ENCODE data around the gene OMP.

Gene OMP

DNA sequence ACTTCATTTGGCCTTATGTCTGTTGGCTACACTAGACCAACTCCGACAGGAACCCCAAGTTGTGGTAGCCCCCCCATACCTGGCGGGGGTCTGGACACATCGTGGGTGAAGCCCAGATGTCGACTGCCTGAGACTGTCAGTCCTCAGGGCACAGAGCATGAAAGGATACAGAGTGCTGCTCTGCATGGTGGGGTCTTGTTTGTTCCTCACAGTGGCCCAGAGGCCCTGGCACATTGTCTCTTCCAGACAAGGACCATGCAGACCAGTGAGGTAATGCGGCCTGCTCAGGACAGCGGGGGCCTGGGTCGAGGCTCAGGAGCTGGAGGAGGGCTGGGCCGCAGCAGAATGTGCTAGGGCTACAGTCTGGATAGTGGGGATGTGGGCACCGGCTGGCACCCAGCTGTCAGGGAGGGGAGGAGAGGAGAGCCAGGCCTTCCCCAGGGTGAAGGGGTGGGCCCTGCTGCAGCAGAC lies 21.2 kb upstream of the OMP start:
- H3K4me3 ChIP-seq (ENCODE audit: low read length in 2 of 2), result no peak overlapping the region
- peaks cover 0 to 3% of the 10 kb centered on the region in 2 donors for H3K36me3 ChIP-seq (ENCODE audit: control insufficient read depth in 2 of 2, insufficient read depth in 2 of 2, low read length in 2 of 2)
- H3K27me3 ChIP-seq (ENCODE audit: control insufficient read depth in 1 of 2, insufficient read depth in 2 of 2, low read length in 2 of 2), result no peaks in the 10 kb centered on the region
- peaks cover 12% of the 10 kb centered on the region for H3K4me1 ChIP-seq (ENCODE audit: control insufficient read depth, insufficient read depth, low read length)
- H3K9ac ChIP-seq (ENCODE audit: low read length in 2 of 2), result no peak overlapping the region
- H3K9me3 ChIP-seq (ENCODE audit: control insufficient read depth in 2 of 2, low read length in 2 of 2), result no peaks in the 10 kb centered on the region
- no peak overlapping the region for H3K27ac ChIP-seq (ENCODE audit: low read length)

DNA sequence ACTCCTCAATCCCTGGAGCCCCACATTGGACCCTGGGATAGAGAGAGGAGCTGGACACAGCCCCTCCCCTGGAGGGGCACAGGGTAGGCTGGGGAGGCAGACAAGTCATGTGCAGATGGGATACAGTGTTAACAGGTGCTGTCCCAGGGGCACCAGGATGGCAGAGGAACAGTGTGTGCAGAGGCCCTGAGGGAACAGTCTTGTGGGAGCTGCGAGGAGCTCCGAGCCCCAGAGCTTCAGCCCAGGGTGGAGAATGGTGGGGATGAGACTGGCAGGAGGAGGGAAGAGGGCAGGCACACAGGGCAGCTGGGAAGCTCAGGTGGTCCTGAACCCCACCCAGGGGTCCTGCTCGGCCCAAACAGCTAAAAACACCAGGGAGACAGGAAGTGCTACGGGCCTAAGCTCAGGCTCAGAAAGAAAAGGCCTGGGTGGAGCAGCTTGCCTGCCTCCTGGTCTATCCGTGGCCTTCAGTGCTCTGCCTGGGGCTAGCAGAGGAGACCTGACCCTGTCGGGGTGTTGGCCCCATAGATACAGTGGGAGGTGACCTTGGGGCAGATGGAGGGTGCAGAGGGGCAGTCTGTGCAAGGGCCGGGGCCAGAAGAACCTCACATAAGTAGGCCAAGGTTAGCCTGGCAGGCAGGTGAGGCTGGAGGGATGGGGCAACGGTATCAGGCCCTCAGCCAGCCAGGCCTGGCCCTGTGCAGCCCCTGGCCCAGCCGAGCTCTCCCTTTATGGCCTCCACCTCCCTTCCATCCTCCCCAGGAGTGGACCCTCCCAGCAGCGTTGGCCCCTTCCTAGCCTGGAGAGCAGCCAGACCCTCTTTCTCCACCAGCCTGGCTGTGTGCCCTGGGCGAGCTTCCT lies 20.4 kb upstream of the OMP start:
- Histone ChIP-seq H3K4me1 (ENCODE audit: control insufficient read depth, insufficient read depth, low read length) (peaks cover 12% of the 10 kb centered on the region), H3K4me3 (ENCODE audit: low read length in 2 of 2) (no peak overlapping the region), H3K9me3 (ENCODE audit: control insufficient read depth in 2 of 2, low read length in 2 of 2) (no peaks in the 10 kb centered on the region)

DNA sequence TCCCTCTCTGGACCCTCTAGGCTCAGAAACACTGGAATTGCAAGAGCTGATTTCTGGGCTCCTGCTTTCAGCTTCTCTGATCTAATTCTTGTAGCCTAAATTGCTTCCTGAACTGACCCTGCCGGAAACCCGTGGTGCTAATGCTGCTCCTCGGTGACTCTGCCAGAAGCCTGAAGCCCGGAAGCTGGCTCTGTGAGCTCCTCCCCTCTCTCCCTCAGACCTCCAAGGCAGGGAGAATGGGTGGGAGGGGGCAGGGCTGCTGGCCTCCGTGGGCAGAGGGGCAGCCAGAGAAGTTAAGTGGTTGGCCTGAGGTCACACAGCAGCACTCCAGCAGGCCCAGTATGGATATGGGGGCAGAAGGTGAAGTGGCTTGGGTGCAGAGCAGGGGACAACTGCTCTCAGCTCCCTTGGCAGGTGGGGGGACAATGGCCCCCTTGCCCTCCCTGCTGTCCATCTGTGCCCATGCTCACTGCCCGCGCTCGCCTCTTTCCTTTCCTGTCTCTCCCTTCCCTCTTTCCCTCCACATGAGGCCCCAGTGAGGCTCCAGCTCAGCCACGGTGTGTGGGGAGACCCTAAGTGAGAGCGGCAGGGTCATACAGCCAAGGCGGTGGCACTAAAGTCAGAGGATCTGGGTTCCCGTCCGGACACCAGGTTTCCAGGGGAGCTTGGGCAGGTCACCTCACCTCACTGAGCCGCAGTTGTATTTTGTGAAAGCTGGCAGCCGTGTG lies 19.6 kb upstream of the OMP start:
- Histone ChIP-seq H3K4me1 (ENCODE audit: control insufficient read depth, insufficient read depth, low read length) (peaks cover 12% of the 10 kb centered on the region), H3K9ac (ENCODE audit: low read length in 2 of 2) (peak overlapping the region in 1 of 2 donors; percentile 21), H3K9me3 (ENCODE audit: control insufficient read depth in 2 of 2, low read length in 2 of 2) (no peaks in the 10 kb centered on the region), H3K36me3 (ENCODE audit: control insufficient read depth in 2 of 2, insufficient read depth in 2 of 2, low read length in 2 of 2) (peaks cover 0 to 3% of the 10 kb centered on the region in 2 donors), H3K4me3 (ENCODE audit: low read length in 2 of 2) (no peak overlapping the region), H3K27ac (ENCODE audit: low read length) (peak overlapping the region; percentile 18), H3K27me3 (ENCODE audit: control insufficient read depth in 1 of 2, insufficient read depth in 2 of 2, low read length in 2 of 2) (no peaks in the 10 kb centered on the region)

More for the DNA sequence above, 20.4 kb upstream of the OMP start:
- Histone ChIP-seq H3K36me3 (ENCODE audit: control insufficient read depth in 2 of 2, insufficient read depth in 2 of 2, low read length in 2 of 2) (peaks cover 0 to 3% of the 10 kb centered on the region in 2 donors), H3K27ac (ENCODE audit: low read length) (peak overlapping the region; percentile 18), H3K27me3 (ENCODE audit: control insufficient read depth in 1 of 2, insufficient read depth in 2 of 2, low read length in 2 of 2) (no peaks in the 10 kb centered on the region), H3K9ac (ENCODE audit: low read length in 2 of 2) (peak overlapping the region in 1 of 2 donors; percentile 21)

DNA sequence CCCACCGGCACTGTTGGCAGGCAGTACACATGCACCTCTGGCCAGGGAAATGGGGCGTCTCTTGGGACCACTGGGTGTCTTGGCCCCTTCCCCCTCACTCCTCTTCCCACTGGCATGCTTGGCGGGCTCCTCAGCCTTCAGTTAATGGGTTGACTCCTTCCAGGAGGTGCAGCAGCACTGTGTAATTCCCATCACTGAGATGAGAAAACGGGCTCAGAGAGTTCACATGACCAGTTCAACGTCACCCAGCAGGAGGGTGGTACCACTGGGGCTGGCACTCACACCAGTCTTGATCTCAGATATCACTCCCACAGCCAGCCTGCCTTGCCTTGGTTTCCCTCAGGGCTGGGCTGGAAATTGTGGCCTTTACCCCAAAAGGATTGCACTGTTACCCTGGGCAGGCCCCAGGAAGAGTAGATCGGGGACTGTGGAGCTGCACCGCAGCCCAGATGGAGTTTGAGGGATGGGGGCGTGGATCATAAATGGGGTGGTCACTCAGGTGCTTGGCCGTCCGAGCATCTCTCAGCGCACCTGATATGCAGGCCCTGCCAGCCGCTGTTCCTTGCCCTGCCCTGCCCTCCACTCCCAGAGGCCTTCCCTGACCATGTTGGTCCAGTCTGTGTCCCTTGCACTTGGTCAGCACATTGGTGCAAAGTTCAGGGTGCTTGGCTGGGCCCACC lies 18.9 kb upstream of the OMP start:
- H3K9ac ChIP-seq (ENCODE audit: low read length in 2 of 2), result no peak overlapping the region
- H3K36me3 ChIP-seq (ENCODE audit: control insufficient read depth in 2 of 2, insufficient read depth in 2 of 2, low read length in 2 of 2), result peaks cover 0 to 6% of the 10 kb centered on the region in 2 donors
- H3K27ac ChIP-seq (ENCODE audit: low read length), result no peak overlapping the region
- H3K4me3 ChIP-seq (ENCODE audit: low read length in 2 of 2), result no peak overlapping the region
- H3K4me1 ChIP-seq (ENCODE audit: control insufficient read depth, insufficient read depth, low read length), result peaks cover 12% of the 10 kb centered on the region
- no peaks in the 10 kb centered on the region for H3K9me3 ChIP-seq (ENCODE audit: control insufficient read depth in 2 of 2, low read length in 2 of 2)
- no peaks in the 10 kb centered on the region for H3K27me3 ChIP-seq (ENCODE audit: control insufficient read depth in 1 of 2, insufficient read depth in 2 of 2, low read length in 2 of 2)

DNA sequence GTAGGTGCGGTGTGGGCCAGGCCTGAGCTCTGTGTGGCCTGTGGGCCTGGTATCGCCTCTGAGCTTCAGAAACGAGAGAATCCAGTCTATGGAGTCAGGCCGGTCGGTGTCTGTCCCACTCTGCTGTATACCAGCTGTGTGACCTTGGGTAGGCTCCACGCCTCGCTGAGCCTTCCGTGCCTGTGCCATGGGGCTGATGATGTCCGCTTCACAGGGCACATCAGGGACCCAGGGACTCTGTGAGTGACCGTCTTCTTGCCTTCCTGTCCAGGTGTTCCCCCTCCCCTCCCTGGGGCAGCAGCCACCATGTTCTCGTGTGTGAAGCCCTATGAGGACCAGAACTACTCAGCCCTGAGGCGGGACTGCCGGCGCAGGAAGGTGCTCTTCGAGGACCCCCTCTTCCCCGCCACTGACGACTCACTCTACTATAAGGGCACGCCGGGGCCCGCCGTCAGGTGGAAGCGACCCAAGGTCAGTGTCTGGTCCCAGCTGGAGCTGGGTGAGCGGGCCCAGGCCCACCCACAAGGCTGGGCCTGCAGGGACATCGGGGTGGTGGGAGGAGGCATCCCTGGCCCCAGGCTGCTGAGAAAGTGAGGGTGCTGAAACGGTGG lies 18.0 kb upstream of the OMP start:
- no peak overlapping the region for H3K27ac ChIP-seq (ENCODE audit: low read length)
- H3K9ac ChIP-seq (ENCODE audit: low read length in 2 of 2), result no peak overlapping the region
- H3K27me3 ChIP-seq (ENCODE audit: control insufficient read depth in 1 of 2, insufficient read depth in 2 of 2, low read length in 2 of 2), result no peaks in the 10 kb centered on the region
- H3K36me3 ChIP-seq (ENCODE audit: control insufficient read depth in 2 of 2, insufficient read depth in 2 of 2, low read length in 2 of 2), result peaks cover 0 to 6% of the 10 kb centered on the region in 2 donors
- H3K4me3 ChIP-seq (ENCODE audit: low read length in 2 of 2), result no peak overlapping the region
- no peaks in the 10 kb centered on the region for H3K9me3 ChIP-seq (ENCODE audit: control insufficient read depth in 2 of 2, low read length in 2 of 2)
- H3K4me1 ChIP-seq (ENCODE audit: control insufficient read depth, insufficient read depth, low read length), result peaks cover 12% of the 10 kb centered on the region

DNA sequence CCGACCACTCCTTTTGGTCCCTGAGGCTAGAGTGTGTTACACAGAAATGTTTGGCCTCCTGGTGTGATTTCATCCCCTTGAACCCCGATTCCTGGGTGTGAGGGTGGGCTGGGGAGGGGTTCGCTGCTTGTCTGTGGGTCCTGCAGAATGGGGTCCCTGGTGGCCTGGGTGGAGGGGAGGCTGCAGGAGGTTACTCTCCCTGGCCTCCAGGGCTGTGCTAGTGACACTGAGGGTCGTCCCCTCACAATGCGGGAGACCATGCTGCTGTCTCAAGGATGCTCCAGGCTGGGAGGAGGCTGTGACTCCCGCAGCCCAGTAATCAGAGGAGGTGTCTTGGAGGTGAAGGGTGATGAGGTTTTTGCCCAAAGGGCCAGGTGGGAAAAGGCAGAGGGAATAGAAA lies 17.0 kb upstream of the OMP start:
- Histone ChIP-seq H3K4me1 (ENCODE audit: control insufficient read depth, insufficient read depth, low read length) (peaks cover 12% of the 10 kb centered on the region), H3K27ac (ENCODE audit: low read length) (no peak overlapping the region), H3K9ac (ENCODE audit: low read length in 2 of 2) (no peak overlapping the region)

DNA sequence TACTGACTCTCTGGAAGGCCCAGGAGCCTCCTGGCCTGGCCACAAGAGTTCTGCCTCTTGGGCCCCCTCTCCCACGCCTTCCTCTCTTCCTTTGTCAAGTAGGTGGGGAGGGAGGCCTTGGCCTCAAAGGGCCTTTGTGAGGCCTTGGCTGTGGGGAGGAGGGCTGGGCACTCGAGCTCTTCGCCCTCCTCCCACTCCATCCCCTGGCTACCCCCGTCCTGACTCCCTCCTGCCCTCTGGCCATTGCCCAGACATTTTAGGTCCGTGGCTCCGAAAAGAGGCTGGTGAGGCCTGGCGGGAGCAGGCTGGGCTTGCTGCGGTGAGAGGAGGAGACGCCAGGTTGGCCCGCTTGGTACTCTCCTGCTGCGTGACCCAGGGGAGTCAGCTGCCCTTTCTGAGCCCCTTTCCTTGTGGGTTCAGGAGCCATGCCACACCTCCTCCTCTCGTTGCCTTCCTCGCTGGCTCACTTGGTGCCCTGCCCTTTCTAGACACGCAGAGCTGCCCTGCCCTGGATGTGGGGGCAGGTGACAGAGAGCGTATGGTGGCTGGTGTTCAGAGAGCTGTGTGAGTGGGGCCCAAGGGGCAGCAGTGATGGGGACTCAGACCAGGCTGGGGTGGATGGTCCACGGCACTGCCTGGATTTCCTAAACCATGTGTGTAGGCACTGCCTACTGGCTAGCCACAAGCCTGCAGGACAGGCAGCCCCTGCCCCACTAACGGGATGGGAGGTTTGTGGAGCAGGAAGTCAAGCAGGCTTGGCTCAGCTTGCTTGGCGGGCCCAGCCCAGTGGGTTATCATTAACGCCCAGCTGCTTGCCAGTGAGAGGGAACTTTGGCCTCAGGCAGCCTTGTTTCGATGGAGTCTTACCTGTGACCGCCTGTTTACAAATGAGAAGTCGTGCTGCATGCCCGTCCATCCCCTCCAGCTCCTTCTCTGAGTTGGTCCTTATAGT lies 15.8 kb upstream of the OMP start:
- Histone ChIP-seq H3K4me3 (ENCODE audit: low read length in 2 of 2) (no peak overlapping the region), H3K27ac (ENCODE audit: low read length) (no peak overlapping the region), H3K36me3 (ENCODE audit: control insufficient read depth in 2 of 2, insufficient read depth in 2 of 2, low read length in 2 of 2) (peaks cover 0 to 6% of the 10 kb centered on the region in 2 donors), H3K27me3 (ENCODE audit: control insufficient read depth in 1 of 2, insufficient read depth in 2 of 2, low read length in 2 of 2) (no peaks in the 10 kb centered on the region), H3K4me1 (ENCODE audit: control insufficient read depth, insufficient read depth, low read length) (peaks cover 19% of the 10 kb centered on the region), H3K9ac (ENCODE audit: low read length in 2 of 2) (no peak overlapping the region), H3K9me3 (ENCODE audit: control insufficient read depth in 2 of 2, low read length in 2 of 2) (no peaks in the 10 kb centered on the region)

More for the DNA sequence above, 17.0 kb upstream of the OMP start:
- H3K9me3 ChIP-seq (ENCODE audit: control insufficient read depth in 2 of 2, low read length in 2 of 2), result no peaks in the 10 kb centered on the region
- no peak overlapping the region for H3K4me3 ChIP-seq (ENCODE audit: low read length in 2 of 2)
- H3K36me3 ChIP-seq (ENCODE audit: control insufficient read depth in 2 of 2, insufficient read depth in 2 of 2, low read length in 2 of 2), result peaks cover 0 to 6% of the 10 kb centered on the region in 2 donors
- no peaks in the 10 kb centered on the region for H3K27me3 ChIP-seq (ENCODE audit: control insufficient read depth in 1 of 2, insufficient read depth in 2 of 2, low read length in 2 of 2)

DNA sequence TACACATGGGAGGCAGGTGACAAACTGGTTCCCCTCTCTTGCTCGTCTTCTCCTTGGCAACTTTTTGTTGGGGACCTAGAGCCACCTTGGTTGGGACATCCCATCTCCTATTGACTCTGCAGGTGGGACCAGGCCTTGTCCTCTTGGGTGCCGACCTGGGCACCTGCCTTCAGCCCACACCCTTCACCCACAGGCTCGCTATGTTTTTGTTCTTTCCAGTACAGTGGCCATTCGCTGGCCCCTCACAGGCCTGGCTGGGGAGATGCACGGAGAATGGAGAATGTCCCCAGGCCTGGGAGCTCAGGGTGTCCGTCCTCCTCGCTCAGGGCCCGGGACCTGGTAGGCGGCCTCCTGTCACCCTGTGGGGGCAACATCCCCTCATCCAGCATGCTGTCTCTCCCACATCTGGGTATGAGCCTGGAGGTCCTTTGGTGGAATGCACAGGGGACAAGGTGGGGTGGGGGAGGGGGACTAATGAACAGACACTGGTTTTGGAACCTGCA lies 14.9 kb upstream of the OMP start:
- Histone ChIP-seq H3K27me3 (ENCODE audit: control insufficient read depth in 1 of 2, insufficient read depth in 2 of 2, low read length in 2 of 2) (no peaks in the 10 kb centered on the region), H3K27ac (ENCODE audit: low read length) (no peak overlapping the region), H3K4me3 (ENCODE audit: low read length in 2 of 2) (no peak overlapping the region), H3K9ac (ENCODE audit: low read length in 2 of 2) (no peak overlapping the region), H3K9me3 (ENCODE audit: control insufficient read depth in 2 of 2, low read length in 2 of 2) (no peaks in the 10 kb centered on the region), H3K36me3 (ENCODE audit: control insufficient read depth in 2 of 2, insufficient read depth in 2 of 2, low read length in 2 of 2) (peaks cover 0 to 6% of the 10 kb centered on the region in 2 donors), H3K4me1 (ENCODE audit: control insufficient read depth, insufficient read depth, low read length) (peaks cover 14% of the 10 kb centered on the region)

DNA sequence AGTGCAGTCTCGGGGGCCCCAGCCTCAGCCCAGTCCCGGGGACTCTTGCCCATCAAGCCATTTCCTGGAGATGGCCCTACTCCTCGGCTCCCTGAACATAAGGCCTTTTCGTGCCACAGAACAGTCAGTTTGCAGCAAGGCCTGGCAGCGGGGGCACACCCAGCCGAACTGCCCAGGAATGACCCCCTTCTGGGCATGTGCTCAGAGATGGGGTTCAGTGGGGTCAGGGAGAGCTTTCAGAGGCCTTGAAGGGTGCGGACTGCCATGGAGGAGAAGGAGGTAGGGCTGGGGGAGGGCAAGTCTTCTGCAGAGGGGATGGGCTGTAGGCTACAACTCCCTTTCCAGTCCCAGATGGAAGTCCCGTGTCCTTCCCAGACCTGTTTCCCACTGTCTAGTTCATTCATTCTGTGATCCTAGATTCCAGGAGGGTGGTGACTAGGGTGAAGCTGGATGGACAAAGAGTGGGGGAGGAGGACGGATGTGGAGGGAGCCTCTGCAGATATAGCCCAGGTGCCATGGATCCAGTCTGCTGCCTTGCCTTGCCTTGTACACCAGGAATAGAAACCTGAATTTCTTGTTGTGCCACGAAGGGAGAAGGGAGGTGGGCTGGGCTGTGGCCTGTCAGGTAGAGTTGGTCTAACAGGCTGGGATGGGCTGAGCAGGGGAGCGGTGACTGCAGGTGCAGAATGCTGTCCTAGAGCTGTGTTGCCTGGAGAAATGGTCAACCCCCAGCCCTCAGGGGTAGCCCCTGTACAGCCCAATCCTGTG lies 14.2 kb upstream of the OMP start:
- Histone ChIP-seq H3K9ac (ENCODE audit: low read length in 2 of 2) (no peak overlapping the region), H3K27ac (ENCODE audit: low read length) (no peak overlapping the region), H3K4me1 (ENCODE audit: control insufficient read depth, insufficient read depth, low read length) (peaks cover 7% of the 10 kb centered on the region)

More for the DNA sequence above, 14.2 kb upstream of the OMP start:
- H3K4me3 ChIP-seq (ENCODE audit: low read length in 2 of 2), result no peak overlapping the region
- H3K27me3 ChIP-seq (ENCODE audit: control insufficient read depth in 1 of 2, insufficient read depth in 2 of 2, low read length in 2 of 2), result no peaks in the 10 kb centered on the region
- H3K36me3 ChIP-seq (ENCODE audit: control insufficient read depth in 2 of 2, insufficient read depth in 2 of 2, low read length in 2 of 2), result peaks cover 0 to 6% of the 10 kb centered on the region in 2 donors
- H3K9me3 ChIP-seq (ENCODE audit: control insufficient read depth in 2 of 2, low read length in 2 of 2), result no peaks in the 10 kb centered on the region

All from stomach smooth muscle (tissue), 2 donors.